ENCODE data around the gene QRICH2. TPM values are rescaled to one million over a fixed set of nuclear protein-coding genes. Genes with fewer than 3 reads are reported as not detected.

Gene QRICH2
- total and polyA plus RNA-seq, 10 of the 15 experiments (the other 5 are each of a cell fraction or from before 2014, with no cell fraction given): 0.04 to 0.72 (median 0.25) TPM

- TF ChIP-seq EGR1 (IDR thresholded peaks at IDR 0.05; ENCODE audit: borderline replicate concordance in 1 of 2, low read depth in 2 of 2, low read length in 2 of 2) (no peak), ZZZ3 (IDR thresholded peaks at IDR 0.05; ENCODE audit: control insufficient read depth, insufficient read length, low read depth) (no peak), GABPA (IDR thresholded peaks at IDR 0.05; ENCODE audit: low read depth) (no peak), TCF12 (IDR thresholded peaks at IDR 0.05; ENCODE audit: low read depth, low read length) (no peak), EZH2 (IDR thresholded peaks at IDR 0.05; ENCODE audit: borderline replicate concordance, control insufficient read depth, low read depth, low read length) (no peak), DPF2 (IDR thresholded peaks at IDR 0.05) (peak; percentile 62)
- TF ChIP-seq, protein P1, sequence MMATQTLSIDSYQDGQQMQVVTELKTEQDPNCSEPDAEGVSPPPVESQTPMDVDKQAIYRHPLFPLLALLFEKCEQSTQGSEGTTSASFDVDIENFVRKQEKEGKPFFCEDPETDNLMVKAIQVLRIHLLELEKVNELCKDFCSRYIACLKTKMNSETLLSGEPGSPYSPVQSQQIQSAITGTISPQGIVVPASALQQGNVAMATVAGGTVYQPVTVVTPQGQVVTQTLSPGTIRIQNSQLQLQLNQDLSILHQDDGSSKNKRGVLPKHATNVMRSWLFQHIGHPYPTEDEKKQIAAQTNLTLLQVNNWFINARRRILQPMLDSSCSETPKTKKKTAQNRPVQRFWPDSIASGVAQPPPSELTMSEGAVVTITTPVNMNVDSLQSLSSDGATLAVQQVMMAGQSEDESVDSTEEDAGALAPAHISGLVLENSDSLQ (IDR thresholded peaks at IDR 0.05): peak; percentile 40; the same call in 1 of the 2 replicates
Observed at GRCh38 chr17:76265624-76266243, 42.3 kb downstream of the QRICH2 start (continued).

GRCh38 chr17:76264755-76265623 lies 43.1 kb downstream of the QRICH2 start, which contains the start of gene UBALD2:
Gene UBALD2, plus strand, starts transcription at chr17:76265348. Its CDS starts 158 bp downstream, at chr17:76265506.
- Histone ChIP-seq H3K4me1 (ENCODE audit: control insufficient read depth, insufficient read depth, low read length) (peaks cover 56% of the 10 kb centered on the region), H3K27me3 (replicated peaks in 1 of 2; ENCODE audit: control insufficient read depth in 2 of 2, insufficient read depth in 2 of 2, low read length in 1 of 2) (no peaks in the 10 kb centered on the region), H2AFZ (ENCODE audit: control insufficient read depth, low read depth, low read length) (no peak within 1 kb of the TSS), H3K9ac (ENCODE audit: control insufficient read depth, insufficient read depth, low read length) (peak within 1 kb of the TSS; percentile 93), H4K20me1 (ENCODE audit: control insufficient read depth, insufficient read depth) (no peaks in the 10 kb centered on the region), H3K4me2 (ENCODE audit: control insufficient read depth, insufficient read depth) (peak within 1 kb of the TSS; percentile 99), H3K79me2 (ENCODE audit: control insufficient read depth, insufficient read depth, low read length) (peaks cover 48% of the 10 kb centered on the region), H3K36me3 (ENCODE audit: control insufficient read depth in 2 of 2, insufficient read depth in 2 of 2, low read length in 1 of 2) (no peaks in the 10 kb centered on the region), H3K4me3 (peak within 1 kb of the TSS; percentile 84), H3K27ac (ENCODE audit: control insufficient read depth, insufficient read depth) (peak within 1 kb of the TSS; percentile 99), H3K9me3 (replicated peaks; ENCODE audit: control insufficient read depth, insufficient read depth, low read length) (no peaks in the 10 kb centered on the region)
- SMC1A ChIA-PET (ENCODE audit: uncharacterized antibody, unreplicated experiment): interaction anchor here (0.9 to 8.3 kb wide), 10 partner anchors 8 to 369 kb away, joined by 3 to 226 read pairs (median 22); no protein-coding TSS in a partner anchor
- in situ Hi-C loops (cut with MboI): loop anchor here (5.0 to 25.0 kb wide), 4 partner anchors 78 to 1897 kb away; partner anchors contain the start of genes SYNGR2 and UNK
- peak; percentile 99 for DNase-seq (ENCODE audit: low read depth, low spot score)
- POLR2A ChIA-PET: interaction anchor here (0.5 to 17.9 kb wide), 13 partner anchors 7 to 878 kb away, joined by 3 to 427 read pairs (median 5); partner anchors contain the start of genes RNF157 and UNK
- FAIRE-seq: peak; percentile 81
- intact Hi-C loops (cut with micrococcal nuclease; ENCODE audit: unreplicated experiment): loop anchor here (2.0 to 10.0 kb wide), 4 partner anchors 18 to 480 kb away; partner anchors contain the start of gene UNK
- BruUV-seq (replicated peaks): no TSS peak
- CTCF ChIA-PET: interaction anchor here (0.8 to 7.9 kb wide), 10 partner anchors 9 to 139 kb away, joined by 3 to 82 read pairs (median 12); no protein-coding TSS in a partner anchor
- 1% methylated on average over 93 of the region's 94 CpGs for WGBS (ENCODE audit: insufficient coverage, insufficient replicate concordance, low lambda C conversion rate, missing lambda C conversion rate)
- ATAC-seq: peak; percentile 81
- RAD21 ChIA-PET (ENCODE audit: unreplicated experiment): interaction anchor here (0.6 to 18.5 kb wide), 12 partner anchors 9 to 472 kb away, joined by 3 to 419 read pairs (median 16); partner anchors contain the start of gene SRSF2
- peak; percentile 91 to 94 for TF ChIP-seq EP300 (IDR thresholded peaks at IDR 0.05; ENCODE audit: borderline replicate concordance in 1 of 2, control insufficient read depth in 1 of 2, low read depth in 2 of 2, low read length in 2 of 2)
- TF ChIP-seq ZNF622 (IDR thresholded peaks at IDR 0.05): no peak
- 0 out of 2 replicates have a peak, but pooled peaks have one; percentile 39 for TF ChIP-seq YY1 (IDR thresholded peaks at IDR 0.05; ENCODE audit: low read depth, low read length)
- TF ChIP-seq PRDM15 (CRISPR knock-in tag; IDR thresholded peaks at IDR 0.05): no peak
- no peak for TF ChIP-seq NFXL1 (IDR thresholded peaks at IDR 0.05; ENCODE audit: borderline replicate concordance)
- TF ChIP-seq, protein P2, sequence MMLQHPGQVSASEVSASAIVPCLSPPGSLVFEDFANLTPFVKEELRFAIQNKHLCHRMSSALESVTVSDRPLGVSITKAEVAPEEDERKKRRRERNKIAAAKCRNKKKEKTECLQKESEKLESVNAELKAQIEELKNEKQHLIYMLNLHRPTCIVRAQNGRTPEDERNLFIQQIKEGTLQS (IDR thresholded peaks at IDR 0.05; ENCODE audit: borderline replicate concordance, extremely low read depth, low read depth, low read length): 0 out of 2 replicates have a peak, but pooled peaks have one; percentile 14
- TF ChIP-seq HDAC2 (IDR thresholded peaks at IDR 0.05): no peak
